ENCODE measurements around the gene PDE7B. TPM values are rescaled to one million over a fixed set of nuclear protein-coding genes. Genes with fewer than 3 reads are reported as not detected.
"Not testable (repeated sequence)": the region's sequence is repeated elsewhere in the genome, so short reads cannot be mapped to it uniquely, and the experiment has no call there.

The PDE7B gene
- total RNA-seq, 1 experiment from 2014 or later, result 1.8 TPM

DNA sequence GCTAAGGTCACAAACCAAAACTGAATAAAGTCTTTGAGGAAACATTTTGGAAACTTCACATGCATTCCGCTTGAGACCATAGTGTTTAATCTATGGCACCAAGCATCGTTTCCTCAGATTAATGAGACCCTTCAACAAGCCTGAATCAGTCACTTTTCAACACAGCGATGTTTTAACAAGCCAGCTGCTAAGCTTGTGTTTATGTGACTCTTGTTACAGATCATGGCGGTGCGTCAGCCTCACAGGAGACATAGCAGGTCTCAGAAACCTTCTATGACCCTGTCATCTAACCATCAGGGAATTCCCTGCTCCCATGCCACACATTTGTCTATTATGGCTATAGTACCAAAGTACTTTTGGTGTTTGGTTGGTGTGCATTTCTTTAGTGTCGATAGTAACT is 341.4 kb downstream of the PDE7B start:
- no peaks in the 10 kb centered on the region for H3K9me3 ChIP-seq
- no peaks in the 10 kb centered on the region for H3K27me3 ChIP-seq
- no peak for DNase-seq
- no peak overlapping the region for H3K4me3 ChIP-seq
- no peaks in the 10 kb centered on the region; the same call in 1 of the 2 replicates for H3K36me3 ChIP-seq

DNA sequence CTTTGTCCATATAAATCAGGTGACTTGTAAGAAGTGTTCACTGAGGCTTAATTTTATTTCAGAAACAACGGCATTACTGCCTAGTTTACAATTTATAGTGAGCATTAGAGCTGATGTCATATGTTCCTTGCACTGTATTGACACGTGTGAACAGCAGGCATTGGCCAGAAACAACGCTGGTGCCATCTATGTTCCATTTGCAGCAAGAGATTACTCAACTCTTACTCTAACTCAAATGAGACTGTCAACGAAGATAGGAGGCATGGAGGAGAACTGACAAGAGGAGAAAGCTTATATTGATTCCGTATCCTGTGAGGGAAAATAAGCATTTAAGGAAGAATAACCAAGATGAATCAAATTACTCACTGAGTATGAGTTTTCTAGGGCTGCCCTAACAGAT is 350.2 kb downstream of the PDE7B start:
- no peaks in the 10 kb centered on the region for H3K9me3 ChIP-seq
- no peaks in the 10 kb centered on the region for H3K27me3 ChIP-seq
- H3K36me3 ChIP-seq, result no peaks in the 10 kb centered on the region
- no peak overlapping the region for H3K4me3 ChIP-seq
- no peak for DNase-seq

DNA sequence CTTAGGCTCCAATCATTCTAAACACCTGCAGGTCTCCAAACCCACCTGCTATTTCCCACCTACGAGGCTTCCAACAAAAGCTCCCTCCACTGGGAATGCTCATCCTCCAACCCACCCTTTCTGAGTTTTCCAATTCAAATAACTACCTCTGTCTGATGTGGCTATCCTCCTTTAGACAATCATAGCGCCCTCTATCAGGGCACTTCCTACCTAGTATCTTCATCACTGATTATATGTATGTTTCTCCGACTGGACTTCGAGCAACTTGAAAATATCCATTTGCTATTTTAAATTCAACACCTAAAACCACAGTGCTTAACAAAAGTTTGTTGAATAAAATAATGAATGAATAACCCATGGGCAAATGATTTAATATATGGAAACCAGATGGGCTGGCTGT is 357.3 kb downstream of the PDE7B start:
- H3K9me3 ChIP-seq, result no peaks in the 10 kb centered on the region
- DNase-seq, result no peak
- no peak overlapping the region for H3K4me3 ChIP-seq
- H3K27me3 ChIP-seq, result no peaks in the 10 kb centered on the region
- H3K36me3 ChIP-seq, result no peaks in the 10 kb centered on the region

DNA sequence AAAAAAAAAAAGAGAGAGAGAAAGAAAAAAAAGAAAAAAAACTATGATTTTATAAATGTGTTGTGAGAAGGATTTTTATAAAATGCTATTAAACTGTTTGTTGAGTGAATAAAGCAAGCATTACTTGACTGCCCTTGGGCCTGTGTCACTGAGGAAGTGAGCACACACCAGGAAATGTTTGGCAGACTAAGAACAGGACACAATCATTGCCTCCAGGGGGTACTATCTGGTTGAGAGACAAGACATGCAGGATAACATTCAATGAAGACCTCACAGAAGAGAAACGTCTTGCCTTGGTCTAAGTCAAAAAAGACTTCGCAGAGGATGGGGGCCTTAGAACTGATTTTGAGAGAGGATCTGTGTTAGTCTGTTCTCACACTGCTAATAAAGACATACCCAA is 358.0 kb downstream of the PDE7B start:
- no peak overlapping the region for H3K4me3 ChIP-seq
- no peaks in the 10 kb centered on the region for H3K36me3 ChIP-seq
- no peaks in the 10 kb centered on the region for H3K9me3 ChIP-seq
- no peak for DNase-seq
- H3K27me3 ChIP-seq, result no peaks in the 10 kb centered on the region

DNA sequence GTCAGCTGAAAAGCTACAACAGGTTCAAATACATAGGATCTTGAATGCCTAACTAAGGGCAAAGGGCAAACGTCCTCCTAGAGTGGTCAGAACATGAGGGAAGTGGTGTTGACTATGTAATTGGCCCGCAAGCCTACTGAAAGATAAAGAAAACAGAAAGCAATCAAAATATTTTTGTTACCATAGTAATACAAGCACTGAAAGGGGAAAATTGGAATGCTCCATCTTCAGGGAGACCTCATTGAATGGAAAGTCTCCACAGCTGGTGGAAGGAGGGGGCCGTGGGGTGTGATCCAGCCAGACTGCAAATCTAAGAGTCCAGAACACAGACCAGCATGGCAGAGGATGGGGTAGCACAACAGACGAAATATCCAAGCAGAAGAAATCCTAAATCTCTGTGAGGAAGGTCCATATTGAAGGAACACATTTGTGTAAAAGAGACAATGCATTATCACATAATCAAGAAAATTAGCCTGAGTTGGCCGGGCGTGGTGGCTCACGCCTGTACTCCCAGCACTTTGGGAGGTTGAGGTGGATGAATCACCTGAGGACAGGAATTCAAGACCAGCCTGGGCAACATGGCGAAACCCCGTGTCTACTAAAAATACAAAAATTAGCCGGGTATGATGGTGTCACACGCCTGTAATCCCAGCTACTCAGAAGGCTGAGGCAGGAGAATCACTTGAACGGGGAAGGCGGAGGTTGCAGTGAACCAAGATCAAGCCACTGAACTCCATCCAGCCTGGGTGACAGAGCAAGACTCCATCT is 359.1 kb downstream of the PDE7B start:
- H3K36me3 ChIP-seq, result no peaks in the 10 kb centered on the region

DNA sequence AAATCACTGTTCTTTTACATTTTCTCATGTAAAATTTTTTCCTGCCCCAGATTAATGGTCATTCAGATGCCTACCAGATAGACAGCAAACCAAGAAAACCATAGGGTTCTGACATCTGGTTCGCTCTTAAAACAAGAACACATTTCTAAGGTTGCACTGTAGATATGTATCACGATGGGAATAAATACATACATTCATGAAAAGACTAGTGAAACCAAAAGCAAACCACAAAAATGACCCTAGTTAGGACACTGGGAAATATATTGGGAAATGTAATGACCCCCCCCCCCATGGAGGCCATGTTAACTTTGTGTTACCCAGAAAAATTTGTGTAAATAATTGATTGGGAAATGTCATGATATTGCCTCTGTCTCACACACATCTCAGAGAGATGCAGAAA is 361.1 kb downstream of the PDE7B start:
- no peak for DNase-seq
- no peaks in the 10 kb centered on the region for H3K27me3 ChIP-seq
- no peak overlapping the region for H3K4me3 ChIP-seq
- H3K9me3 ChIP-seq, result no peaks in the 10 kb centered on the region
- no peaks in the 10 kb centered on the region for H3K36me3 ChIP-seq

More for the DNA sequence above, 359.1 kb downstream of the PDE7B start:
- H3K9me3 ChIP-seq, result no peaks in the 10 kb centered on the region
- no peaks in the 10 kb centered on the region for H3K27me3 ChIP-seq
- no peak overlapping the region for H3K4me3 ChIP-seq
- DNase-seq, result no peak

DNA sequence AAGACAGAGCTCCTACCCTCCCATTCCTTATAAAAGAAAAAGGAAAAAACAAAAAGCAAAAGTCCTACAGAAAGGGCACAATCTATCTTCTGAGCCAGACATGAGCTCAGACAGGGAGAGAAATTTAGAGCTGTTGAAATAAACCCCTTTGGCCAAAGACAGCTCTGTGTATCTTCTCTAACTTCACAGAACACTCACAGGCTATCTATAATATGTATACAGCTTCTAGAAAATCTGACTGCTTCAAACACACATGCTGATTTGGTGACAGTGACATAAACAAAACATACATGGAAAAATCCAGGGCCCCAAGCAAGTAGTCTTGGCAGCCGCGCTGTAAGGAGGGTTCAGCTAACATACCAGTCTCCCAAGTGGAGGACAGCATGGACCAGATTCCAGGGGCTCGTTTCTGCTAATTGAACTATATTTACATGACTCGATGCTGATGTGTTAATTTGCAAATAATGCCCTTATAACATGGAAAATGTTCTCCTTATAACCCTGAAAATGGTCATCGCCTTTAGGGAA is 361.6 kb downstream of the PDE7B start:
- no peak for DNase-seq

DNA sequence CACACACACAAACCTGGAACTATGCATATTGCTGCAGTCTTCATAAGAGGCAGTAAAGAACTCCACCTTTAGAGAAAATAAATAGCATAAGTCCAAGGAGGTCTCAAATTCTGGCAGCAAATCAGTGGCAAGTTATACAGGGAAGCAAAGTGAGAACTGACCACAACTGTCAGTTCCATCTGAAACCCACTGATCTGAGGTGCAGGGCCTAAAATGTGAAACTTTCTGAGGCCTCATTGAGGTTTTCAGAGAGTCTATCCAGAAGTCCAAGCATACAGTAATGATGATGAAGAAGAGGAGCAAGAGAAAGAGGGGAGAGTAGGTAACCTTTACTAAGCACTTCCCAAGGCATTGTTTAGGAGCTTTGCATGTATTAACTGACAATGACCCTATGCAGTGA is 362.4 kb downstream of the PDE7B start:
- no peaks in the 10 kb centered on the region for H3K27me3 ChIP-seq
- no peak for DNase-seq
- H3K36me3 ChIP-seq, result no peaks in the 10 kb centered on the region
- no peak overlapping the region for H3K4me3 ChIP-seq
- H3K9me3 ChIP-seq, result no peaks in the 10 kb centered on the region

More for the DNA sequence above, 361.6 kb downstream of the PDE7B start:
- Histone ChIP-seq H3K27me3 (no peaks in the 10 kb centered on the region), H3K36me3 (no peaks in the 10 kb centered on the region), H3K9me3 (no peaks in the 10 kb centered on the region), H3K4me3 (no peak overlapping the region)

DNA sequence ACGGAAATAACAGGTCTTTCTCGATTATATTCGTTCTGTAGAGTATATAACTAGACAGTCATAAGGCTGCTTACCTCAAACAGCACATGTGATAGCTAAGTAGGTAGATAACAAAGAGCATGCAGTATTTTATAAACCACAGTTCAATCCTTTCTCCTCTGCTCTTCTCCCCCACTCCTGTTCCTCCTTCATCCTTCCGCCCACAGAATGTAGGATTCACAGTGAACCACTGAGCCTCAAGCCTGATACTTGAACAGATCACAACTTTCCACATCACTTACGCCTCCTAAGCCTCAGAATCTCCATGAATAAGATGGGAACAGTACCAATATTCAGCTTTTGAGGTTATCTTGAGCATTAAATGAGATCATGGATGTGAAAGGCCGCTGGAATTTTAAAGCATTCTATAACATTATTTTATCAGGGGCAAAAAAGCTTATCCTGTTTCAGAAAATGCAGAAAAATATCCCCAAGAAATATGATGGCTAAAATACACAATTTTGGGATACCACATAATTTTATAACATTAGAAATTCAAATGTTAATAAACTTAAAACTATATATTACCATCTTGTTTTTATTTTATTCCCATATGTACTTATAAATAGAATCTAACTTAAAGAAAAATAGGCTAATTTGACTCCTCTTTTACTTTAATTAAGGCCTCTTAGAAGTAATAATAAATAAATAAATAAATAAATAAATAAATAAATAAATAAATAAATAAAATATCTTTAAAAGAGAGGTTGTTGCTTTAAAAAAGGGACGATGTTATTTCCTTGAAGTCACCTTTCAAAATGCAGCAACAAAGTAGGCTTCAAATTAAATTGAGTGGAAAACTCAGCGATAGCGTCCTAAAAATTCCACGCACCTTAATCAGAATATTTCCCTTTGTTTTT is 365.3 kb downstream of the PDE7B start:
- H3K4me3 ChIP-seq, result no peak overlapping the region
- DNase-seq, result no peak
- no peaks in the 10 kb centered on the region for H3K9me3 ChIP-seq
- H3K27me3 ChIP-seq, result no peaks in the 10 kb centered on the region
- no peaks in the 10 kb centered on the region for H3K36me3 ChIP-seq

DNA sequence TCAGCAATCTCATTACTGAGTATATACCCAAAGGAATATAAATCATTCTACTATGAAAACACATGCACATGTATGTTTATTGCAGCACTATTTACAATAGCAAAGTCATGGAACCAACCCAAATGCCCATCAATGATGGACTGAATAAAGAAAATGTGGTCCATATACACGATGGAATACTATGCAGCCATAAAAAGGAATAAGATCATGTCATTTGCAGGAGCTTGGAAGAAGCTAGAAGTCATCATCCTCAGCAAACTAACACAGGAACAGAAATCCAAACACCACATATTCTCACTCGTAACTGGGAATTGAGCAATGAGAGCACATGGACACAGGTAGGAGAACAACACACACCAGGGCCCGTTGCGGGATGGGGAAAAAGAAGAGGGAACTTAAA is 373.5 kb downstream of the PDE7B start:
- DNase-seq, H3K9me3 ChIP-seq, H3K27me3 ChIP-seq, H3K4me3 ChIP-seq, H3K36me3 ChIP-seq: not testable (repeated sequence)

DNA sequence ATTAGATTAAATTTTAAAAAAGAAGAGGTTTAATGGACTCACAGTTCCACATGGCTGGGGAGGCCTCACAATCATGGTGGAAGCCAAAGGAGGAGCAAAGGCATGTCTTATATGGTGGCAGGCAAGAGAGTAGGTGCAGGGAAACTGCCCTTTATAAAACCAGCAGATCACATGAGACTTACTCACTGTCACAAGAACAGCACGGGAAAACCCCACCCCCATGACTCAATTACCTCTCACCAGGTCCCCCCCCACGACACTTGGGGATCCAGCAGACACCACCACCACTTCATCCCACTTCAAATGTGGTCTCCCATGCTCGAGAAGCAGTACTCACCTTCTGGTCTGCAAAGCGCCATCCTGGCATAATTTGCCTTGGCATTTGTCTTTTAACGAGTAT is 374.0 kb downstream of the PDE7B start:
- Histone ChIP-seq H3K36me3 (peaks cover 1% of the 10 kb centered on the region; the same call in 1 of the 2 replicates), H3K9me3 (no peaks in the 10 kb centered on the region), H3K27me3 (no peaks in the 10 kb centered on the region), H3K4me3 (no peak overlapping the region)
- peak; percentile 14 for DNase-seq

DNA sequence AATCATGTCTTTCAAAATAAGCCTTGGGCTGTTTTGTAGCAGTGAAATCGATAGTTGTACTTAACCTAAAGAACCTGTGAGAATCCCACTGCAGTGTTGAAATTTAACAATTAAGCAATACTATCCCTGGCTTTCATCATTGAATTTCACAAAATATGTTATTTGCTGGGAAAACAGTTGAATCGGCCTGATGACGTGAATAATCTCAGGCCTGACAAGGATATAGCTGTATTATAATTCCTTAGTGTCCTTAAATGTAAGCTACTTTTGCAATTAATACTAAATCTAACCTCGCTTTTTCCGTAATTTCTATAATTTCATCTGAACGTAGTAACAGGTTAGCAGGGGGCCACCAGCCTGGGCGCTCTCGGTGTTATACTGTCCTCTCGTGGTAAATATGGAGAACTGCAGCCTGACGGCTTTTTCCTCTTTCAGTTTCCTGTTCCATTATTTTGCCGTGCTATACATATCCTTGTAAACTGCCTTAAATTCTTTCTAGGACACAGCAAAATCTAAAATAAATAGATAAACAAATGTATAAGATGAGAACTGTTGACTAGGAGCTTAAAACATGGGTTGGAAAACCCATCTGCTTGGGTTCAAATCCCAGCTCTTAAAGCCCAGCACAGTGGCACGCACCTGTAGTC is 374.6 kb downstream of the PDE7B start:
- Histone ChIP-seq H3K9me3 (no peaks in the 10 kb centered on the region), H3K4me3 (no peak overlapping the region), H3K36me3 (peaks cover 8% of the 10 kb centered on the region; the same call in 1 of the 2 replicates), H3K27me3 (no peaks in the 10 kb centered on the region)
- no peak for DNase-seq

DNA sequence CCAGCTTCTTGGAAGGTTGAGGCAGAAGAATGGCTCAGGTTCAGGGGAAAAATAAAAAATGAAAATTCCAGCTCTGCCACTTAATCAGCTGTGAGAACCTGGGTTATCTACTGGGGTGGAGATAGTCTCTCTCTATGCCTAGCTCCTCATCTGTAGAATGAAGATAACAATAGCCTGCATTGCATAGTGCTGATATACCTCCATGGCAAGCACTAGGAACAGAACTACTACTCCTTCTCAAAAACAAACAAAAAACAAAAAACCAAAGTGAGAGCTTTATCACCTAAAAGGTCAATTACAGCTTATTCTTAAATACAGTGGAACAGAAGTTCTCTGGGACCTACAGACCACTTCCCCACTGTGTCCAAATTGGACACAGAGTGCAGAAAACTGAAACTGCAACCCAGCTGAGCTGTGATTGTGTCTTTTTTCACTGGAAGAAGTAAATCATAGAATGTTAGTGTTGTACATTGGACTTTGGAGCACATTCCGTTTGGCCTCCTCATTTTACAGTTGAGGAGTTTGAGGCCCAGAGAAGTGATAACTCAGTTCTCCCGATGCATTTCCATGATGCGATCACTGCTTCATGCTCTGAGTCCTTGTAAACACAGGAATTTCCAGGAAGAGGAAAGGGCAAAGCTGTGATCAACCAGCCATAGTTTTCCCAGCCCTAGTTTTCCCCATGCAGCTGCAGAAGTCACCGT is 375.3 kb downstream of the PDE7B start:
- no peaks in the 10 kb centered on the region for H3K9me3 ChIP-seq
- H3K4me3 ChIP-seq, result no peak overlapping the region
- H3K27me3 ChIP-seq, result no peaks in the 10 kb centered on the region
- H3K36me3 ChIP-seq, result peaks cover 8% of the 10 kb centered on the region; the same call in 1 of the 2 replicates
- DNase-seq, result no peak

DNA sequence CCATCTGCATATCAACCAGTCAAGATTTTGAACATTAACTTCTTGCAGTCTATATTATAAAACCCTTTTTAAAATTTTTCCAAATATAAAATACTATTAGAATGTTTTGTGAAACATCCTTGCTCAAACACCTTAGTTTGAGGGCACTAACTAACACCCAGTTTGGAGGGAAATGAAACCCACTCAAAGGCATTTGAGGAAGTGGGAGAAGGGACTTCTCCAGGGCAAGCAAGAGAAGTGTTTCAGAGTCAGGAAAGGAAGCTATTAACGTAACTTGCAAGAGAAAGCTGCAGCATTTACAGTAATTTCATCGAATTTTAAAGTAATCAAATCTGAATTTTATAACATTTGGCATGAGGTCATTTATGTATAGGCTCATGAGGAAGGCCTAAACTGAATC is 377.3 kb downstream of the PDE7B start:
- Histone ChIP-seq H3K27me3 (no peaks in the 10 kb centered on the region), H3K4me3 (no peak overlapping the region), H3K36me3 (peaks cover 10% of the 10 kb centered on the region; the same call in 1 of the 2 replicates), H3K9me3 (no peaks in the 10 kb centered on the region)
- no peak for DNase-seq

DNA sequence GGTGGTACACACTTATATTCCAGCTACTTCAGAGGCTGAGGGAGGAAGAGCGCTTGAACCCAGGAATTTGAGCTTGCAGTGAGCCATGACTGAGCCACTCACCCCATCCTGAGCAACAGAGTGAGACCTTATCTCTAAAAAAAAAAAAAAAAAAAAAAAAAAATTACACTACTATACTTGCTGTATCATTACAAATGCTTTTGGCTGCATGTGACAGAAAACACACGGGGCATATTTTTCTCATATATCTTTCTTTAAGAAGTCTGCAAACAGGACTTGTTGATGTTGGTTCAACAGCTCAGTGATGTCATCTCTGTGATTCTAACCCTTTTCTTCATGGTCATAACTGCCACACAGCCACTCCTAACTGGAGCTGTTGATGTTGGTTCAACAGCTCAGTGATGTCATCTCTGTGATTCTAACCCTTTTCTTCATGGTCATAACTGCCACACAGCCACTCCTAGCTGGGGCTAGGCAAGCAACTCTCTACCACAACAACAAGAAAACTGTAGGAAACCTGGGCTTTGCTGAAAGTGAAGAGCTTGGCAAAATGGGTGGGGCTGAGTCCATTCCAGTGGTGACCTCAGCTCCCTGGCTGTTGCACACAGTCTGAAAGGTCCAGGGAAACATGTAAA is 378.8 kb downstream of the PDE7B start:
- Histone ChIP-seq H3K4me3 (no peak overlapping the region), H3K36me3 (peaks cover 13% of the 10 kb centered on the region; the same call in 1 of the 2 replicates), H3K9me3 (no peaks in the 10 kb centered on the region), H3K27me3 (no peaks in the 10 kb centered on the region)
- no peak for DNase-seq

DNA sequence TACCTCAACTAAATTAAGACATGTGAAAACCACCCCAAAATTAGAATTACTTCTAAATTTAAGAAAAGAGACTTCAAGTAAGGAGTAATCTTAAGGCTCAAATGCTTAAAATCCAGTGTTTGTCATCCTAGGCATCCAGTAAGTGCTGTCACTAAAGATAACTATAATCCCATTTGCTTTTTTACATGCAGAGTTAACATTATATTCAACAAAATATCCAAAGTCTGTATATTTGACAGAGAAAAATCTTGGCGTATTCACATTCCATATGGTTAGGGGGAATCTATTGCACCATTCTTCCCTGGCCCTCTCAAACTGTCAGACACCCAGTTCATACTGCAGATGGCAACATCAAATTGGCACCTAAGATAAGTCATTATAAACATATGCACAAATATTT is 381.2 kb downstream of the PDE7B start:
- H3K4me3 ChIP-seq, result no peak overlapping the region
- H3K27me3 ChIP-seq, result no peaks in the 10 kb centered on the region
- no peaks in the 10 kb centered on the region for H3K9me3 ChIP-seq
- peaks cover 18% of the 10 kb centered on the region for H3K36me3 ChIP-seq
- DNase-seq, result no peak

Data from MG63 (cell line).